Measurements from ENCODE around the gene DPH2.

DPH2 gene

GRCh38 chr1:43986712-43987111 is 16.9 kb downstream of the DPH2 start:
- Histone ChIP-seq H3K36me3 (ENCODE audit: control insufficient read depth, low read length) (peaks cover 25% of the 10 kb centered on the region), H3K27me3 (ENCODE audit: control insufficient read depth, low read length) (no peaks in the 10 kb centered on the region), H4K20me1 (ENCODE audit: control insufficient read depth, insufficient read depth, low read depth, low read length) (no peaks in the 10 kb centered on the region), H3K9me2 (replicated peaks; ENCODE audit: control insufficient read depth, low read length) (no peaks in the 10 kb centered on the region), H3K4me1 (ENCODE audit: control insufficient read depth, low read length) (peaks cover 13% of the 10 kb centered on the region), H3F3A (ENCODE audit: control insufficient read depth, insufficient read depth) (peaks cover 12% of the 10 kb centered on the region), H3K9me3 (ENCODE audit: control insufficient read depth, insufficient read depth, low read length) (no peaks in the 10 kb centered on the region), H3K27ac (ENCODE audit: low read depth, low read length) (no peak overlapping the region), H3K4me2 (ENCODE audit: low read length) (no peak overlapping the region), H3K4me3 (ENCODE audit: low read length) (no peak overlapping the region), H3K79me2 (ENCODE audit: control insufficient read depth, low read length) (peaks cover 14% of the 10 kb centered on the region)
- TF ChIP-seq CTCF (IDR thresholded peaks at IDR 0.05; ENCODE audit: low read depth, low read length, poor library complexity, severe bottlenecking) (no peak), EZH2phosphoT487 (IDR thresholded peaks at IDR 0.05; ENCODE audit: borderline replicate concordance, low read length) (no peak)

- TF ChIP-seq EZH2phosphoT487 (IDR thresholded peaks at IDR 0.05; ENCODE audit: borderline replicate concordance, low read length), result no peak
- no peak overlapping the region for H3K4me3 ChIP-seq (ENCODE audit: low read length)
- peaks cover 18% of the 10 kb centered on the region for H3K4me1 ChIP-seq (ENCODE audit: control insufficient read depth, low read length)
- no peak overlapping the region for H3K4me2 ChIP-seq (ENCODE audit: low read length)
- H3F3A ChIP-seq (ENCODE audit: control insufficient read depth, insufficient read depth), result peaks cover 12% of the 10 kb centered on the region
- peaks cover 8% of the 10 kb centered on the region for H3K79me2 ChIP-seq (ENCODE audit: control insufficient read depth, low read length)
- H3K9me3 ChIP-seq (ENCODE audit: control insufficient read depth, insufficient read depth, low read length), result no peaks in the 10 kb centered on the region
- H3K36me3 ChIP-seq (ENCODE audit: control insufficient read depth, low read length), result peaks cover 24% of the 10 kb centered on the region
- H3K9me2 ChIP-seq (replicated peaks; ENCODE audit: control insufficient read depth, low read length), result no peaks in the 10 kb centered on the region
- H3K27ac ChIP-seq (ENCODE audit: low read depth, low read length), result no peak overlapping the region
- H4K20me1 ChIP-seq (ENCODE audit: control insufficient read depth, insufficient read depth, low read depth, low read length), result no peaks in the 10 kb centered on the region
- no peaks in the 10 kb centered on the region for H3K27me3 ChIP-seq (ENCODE audit: control insufficient read depth, low read length)
Measured at GRCh38 chr1:43987159-43987902, 17.5 kb downstream of the DPH2 start.

- H3K9me3 ChIP-seq (ENCODE audit: control insufficient read depth, insufficient read depth, low read length), result no peaks in the 10 kb centered on the region
- H3F3A ChIP-seq (ENCODE audit: control insufficient read depth, insufficient read depth), result peaks cover 15% of the 10 kb centered on the region
- H3K4me2 ChIP-seq (ENCODE audit: low read length), result peak overlapping the region; percentile 96
- peak overlapping the region; percentile 73 for H3K4me3 ChIP-seq (ENCODE audit: low read length)
- TF ChIP-seq EZH2phosphoT487 (IDR thresholded peaks at IDR 0.05; ENCODE audit: borderline replicate concordance, low read length) (no peak), CTCF (IDR thresholded peaks at IDR 0.05; ENCODE audit: low read depth, low read length, poor library complexity, severe bottlenecking) (peak; percentile 71)
- H3K79me2 ChIP-seq (ENCODE audit: control insufficient read depth, low read length), result no peaks in the 10 kb centered on the region
- peaks cover 47% of the 10 kb centered on the region for H3K4me1 ChIP-seq (ENCODE audit: control insufficient read depth, low read length)
- H3K9me2 ChIP-seq (replicated peaks; ENCODE audit: control insufficient read depth, low read length), result no peaks in the 10 kb centered on the region
- no peak overlapping the region for H3K27ac ChIP-seq (ENCODE audit: low read depth, low read length)
- H3K36me3 ChIP-seq (ENCODE audit: control insufficient read depth, low read length), result peaks cover 13% of the 10 kb centered on the region
- H4K20me1 ChIP-seq (ENCODE audit: control insufficient read depth, insufficient read depth, low read depth, low read length), result no peaks in the 10 kb centered on the region
- no peaks in the 10 kb centered on the region for H3K27me3 ChIP-seq (ENCODE audit: control insufficient read depth, low read length)
Measured at GRCh38 chr1:43990271-43991199, 20.7 kb downstream of the DPH2 start.

- Histone ChIP-seq H3K4me1 (ENCODE audit: control insufficient read depth, low read length) (peaks cover 47% of the 10 kb centered on the region), H3K4me3 (ENCODE audit: low read length) (peak overlapping the region; percentile 73), H3K9me3 (ENCODE audit: control insufficient read depth, insufficient read depth, low read length) (no peaks in the 10 kb centered on the region), H3K27me3 (ENCODE audit: control insufficient read depth, low read length) (no peaks in the 10 kb centered on the region), H3K27ac (ENCODE audit: low read depth, low read length) (no peak overlapping the region), H4K20me1 (ENCODE audit: control insufficient read depth, insufficient read depth, low read depth, low read length) (no peaks in the 10 kb centered on the region), H3K79me2 (ENCODE audit: control insufficient read depth, low read length) (no peaks in the 10 kb centered on the region), H3F3A (ENCODE audit: control insufficient read depth, insufficient read depth) (peaks cover 15% of the 10 kb centered on the region), H3K4me2 (ENCODE audit: low read length) (peak overlapping the region; percentile 96), H3K9me2 (replicated peaks; ENCODE audit: control insufficient read depth, low read length) (no peaks in the 10 kb centered on the region), H3K36me3 (ENCODE audit: control insufficient read depth, low read length) (peaks cover 7% of the 10 kb centered on the region)
- TF ChIP-seq EZH2phosphoT487 (IDR thresholded peaks at IDR 0.05; ENCODE audit: borderline replicate concordance, low read length), result no peak
- no peak for TF ChIP-seq CTCF (IDR thresholded peaks at IDR 0.05; ENCODE audit: low read depth, low read length, poor library complexity, severe bottlenecking)
Measured at GRCh38 chr1:43991200-43991475, 21.3 kb downstream of the DPH2 start.
